Motor neuron (in vitro differentiated cells): ENCODE data around the gene CSNK1G3. TPM values are rescaled to one million over a fixed set of nuclear protein-coding genes. Genes with fewer than 3 reads are reported as not detected.
"Not testable (repeated sequence)": the region's sequence is repeated elsewhere in the genome, so short reads cannot be mapped to it uniquely, and the experiment has no call there.

Source experiments
- ATAC-seq, 8 experiments: fragments of 200-7000 bp; cut with Tn5 transposase; replicated peaks in 6 of 8; 2 replicates each; pipeline ENCODE4 v1.8.0; 2021; ENCODE audit warnings: mild to moderate bottlenecking in 8 of 8, moderate library complexity in 8 of 8
- H3K27ac ChIP-seq, 2 donors: fragments of 250-450 bp; sonication (Bioruptor Pico); 2 replicates each; pipeline ENCODE4 v1.9.0; 2021; ENCODE audit warnings: antibody characterized with exemption in 2 of 2, mild to moderate bottlenecking in 2 of 2, moderate library complexity in 1 of 2
- H3K4me1 ChIP-seq, 2 donors: fragments of 250-450 bp; sonication (Bioruptor Pico); replicated peaks in 1 of 2; 2 replicates each; pipeline ENCODE4 v1.6.1; 2021; ENCODE audit warnings: antibody characterized with exemption in 2 of 2, mild to moderate bottlenecking in 2 of 2, moderate library complexity in 1 of 2
- H3K4me3 ChIP-seq, 5 donors: fragments of 250-450 bp; sonication (Bioruptor Pico); 2 replicates each; pipeline ENCODE4 v1.9.0; 2021; ENCODE audit warnings: antibody characterized with exemption in 5 of 5, mild to moderate bottlenecking in 5 of 5, moderate library complexity in 4 of 5
- WGBS, 10 experiments: fragments of 450-650 bp; shearing (Covaris generic); methylation state at CpG; one replicate each; pipeline ENCODE4 v1.0.0; 2022; 5-methylcytosine and 5-hydroxymethylcytosine counted together
- in situ Hi-C, 9 experiments: fragments of 400-800 bp; cut with MboI; loops; one replicate each; pipeline ENCODE4 v1.15.0; 2021; ENCODE audit warnings: low sequenced_read_pairs in 9 of 9, low pct_unique_long_range_greater_than_20kb in 2 of 9; ENCODE audit not compliant: unreplicated experiment in 9 of 9
- total RNA-seq, 8 experiments: library from RNA; unstranded; fragments of 300-600 nt; gene quantifications; 2 replicates each; pipeline versions ENCODE4 v1.2.3 to v1.2.4, GENCODE V29; 2022

CSNK1G3 gene
- total RNA-seq, 8 experiments from 2014 or later: 27.0 to 56.9 (median 40.2) TPM

GRCh38 chr5:123495211-123495610 is 16.8 kb upstream of the CSNK1G3 start:
- H3K4me3 ChIP-seq, H3K4me1 ChIP-seq, ATAC-seq, in situ Hi-C loops, H3K27ac ChIP-seq: not testable (repeated sequence)
- WGBS, 10 experiments: 71 to 100% (median 100%) methylated on average over 1 to 2 of the region's 2 CpGs; no CpG with 5 or more reads in 2 of the 10 experiments

DNA sequence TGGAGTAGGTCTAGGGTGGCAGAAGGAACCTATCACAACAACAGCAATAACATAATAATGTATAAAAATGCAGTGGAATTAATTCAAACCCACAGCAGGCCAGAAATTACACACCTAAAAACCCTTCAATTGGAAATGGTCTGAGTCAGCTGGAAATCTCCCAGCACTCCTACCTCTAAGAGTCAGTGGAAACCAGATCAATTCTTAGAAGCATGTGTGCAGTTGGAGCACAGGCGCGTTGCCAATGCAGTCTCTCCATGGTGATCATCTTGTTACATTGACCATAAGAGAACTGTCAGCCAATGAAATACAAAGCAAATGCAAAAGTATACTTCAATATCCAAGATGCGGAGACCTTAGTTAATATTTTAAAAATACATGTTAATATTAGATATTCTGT is 15.1 kb upstream of the CSNK1G3 start:
- no peak overlapping the region for H3K4me3 ChIP-seq
- WGBS, 10 experiments: 0 to 100% (median 94%) methylated on average over 1 to 3 of the region's 3 CpGs; no CpG with 5 or more reads in 1 of the 10 experiments
- H3K4me1 ChIP-seq: no peaks in the 10 kb centered on the region
- in situ Hi-C loops: no loop called here
- no peak overlapping the region for H3K27ac ChIP-seq
- ATAC-seq: peak in 3 of 8 experiments; percentile 39 to 79 (median 69)

GRCh38 chr5:123500471-123500870 is 11.5 kb upstream of the CSNK1G3 start:
- ATAC-seq: no peak
- WGBS, 10 experiments: 60 to 92% (median 80%) methylated on average over 1 to 4 of the region's 4 CpGs

DNA sequence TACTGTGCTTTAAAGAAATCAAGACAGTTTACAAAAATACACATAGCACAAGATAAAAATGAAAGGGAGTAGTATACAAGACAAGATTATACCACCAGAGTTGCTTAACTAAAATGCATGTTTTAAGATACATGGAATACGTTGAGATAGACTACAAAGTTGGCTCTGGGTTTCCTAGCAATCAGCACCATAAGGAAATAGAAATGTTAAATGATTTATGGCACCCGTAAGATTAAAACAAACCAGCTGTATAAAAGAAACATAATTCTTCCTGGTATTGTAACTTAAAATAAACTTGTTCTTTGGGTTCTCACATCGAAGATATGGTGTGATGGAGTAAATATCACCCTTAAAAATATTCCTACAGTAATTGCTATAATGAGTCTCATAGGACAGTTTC is 9.9 kb upstream of the CSNK1G3 start:
- ATAC-seq: no peak
- Histone ChIP-seq H3K4me1 (no peaks in the 10 kb centered on the region), H3K4me3 (no peak overlapping the region), H3K27ac (no peak overlapping the region)
- WGBS, 10 experiments: 20 to 100% (median 91%) methylated on average over 1 to 3 of the region's 3 CpGs; no CpG with 5 or more reads in 1 of the 10 experiments
- in situ Hi-C loops: no loop called here

More at GRCh38 chr5:123500471-123500870, 11.5 kb upstream of the CSNK1G3 start:
- in situ Hi-C loops: no loop called here
- no peaks in the 10 kb centered on the region for H3K4me1 ChIP-seq
- no peak overlapping the region for H3K4me3 ChIP-seq
- no peak overlapping the region for H3K27ac ChIP-seq

- no peak overlapping the region for H3K4me3 ChIP-seq
- no peaks in the 10 kb centered on the region for H3K4me1 ChIP-seq
- H3K27ac ChIP-seq: no peak overlapping the region
- in situ Hi-C loops: no loop called here
- ATAC-seq: no peak
Measured at GRCh38 chr5:123503299-123503698, 8.7 kb upstream of the CSNK1G3 start.

- no peak overlapping the region for H3K27ac ChIP-seq
- WGBS, 10 experiments: 14 to 100% (median 75%) methylated on average over 1 to 2 of the region's 2 CpGs; no CpG with 5 or more reads in 2 of the 10 experiments
- in situ Hi-C loops: no loop called here
- ATAC-seq: peak in 4 of 8 experiments; percentile 24 to 83 (median 46)
- H3K4me1 ChIP-seq: no peaks in the 10 kb centered on the region
- H3K4me3 ChIP-seq: no peak overlapping the region
Measured at GRCh38 chr5:123505633-123506032, 6.3 kb upstream of the CSNK1G3 start.

DNA sequence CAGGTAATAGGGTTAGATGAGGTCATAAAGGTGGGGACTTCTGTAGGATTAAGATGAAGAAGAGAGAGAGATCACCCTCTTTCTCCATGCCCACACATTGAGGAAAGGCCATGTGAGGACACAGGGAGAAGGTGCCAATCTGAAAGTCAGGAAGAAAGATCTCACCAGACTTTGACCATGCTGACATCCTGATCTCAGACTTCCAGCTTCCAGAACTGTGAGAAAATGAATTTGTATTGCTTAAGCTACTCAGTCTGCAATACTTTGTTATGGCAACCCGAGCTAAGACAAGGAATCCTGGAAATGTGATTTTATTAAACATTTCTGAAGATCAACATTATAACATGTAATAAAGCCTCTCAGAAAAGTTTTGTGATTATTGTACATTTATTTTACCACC is 3.5 kb upstream of the CSNK1G3 start:
- H3K4me3 ChIP-seq: no peak overlapping the region
- no peak overlapping the region for H3K27ac ChIP-seq
- H3K4me1 ChIP-seq: peaks cover 0 to under 1% of the 10 kb centered on the region in 2 donors
- in situ Hi-C loops: no loop called here
- no peak for ATAC-seq
- WGBS, 10 experiments: 13 to 100% (median 81%) methylated on average over 1 of the region's 1 CpG; no CpG with 5 or more reads in 4 of the 10 experiments

DNA sequence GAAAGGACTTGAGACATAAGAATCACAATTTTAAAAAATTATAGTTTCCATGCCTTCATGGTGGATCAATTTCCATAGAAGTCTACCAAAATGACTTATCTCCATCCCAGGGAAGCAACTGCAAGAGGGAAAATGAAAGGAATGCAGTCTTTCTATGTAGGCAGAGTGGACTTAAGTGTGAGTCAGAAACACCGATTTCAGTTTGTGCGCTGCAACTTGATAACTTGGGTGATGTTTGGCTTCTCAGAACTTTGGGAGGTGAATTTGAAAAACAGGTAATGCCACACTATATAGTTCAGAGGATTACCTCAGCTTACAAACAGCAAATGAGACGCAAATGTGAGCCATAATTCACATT is 708 bp upstream of the CSNK1G3 start:
- H3K4me3 ChIP-seq: peak overlapping the region; percentile 69 to 89 (median 73)
- no peak for ATAC-seq
- WGBS, 10 experiments: 50 to 100% (median 85%) methylated on average over 1 to 3 of the region's 3 CpGs
- peak overlapping the region; percentile 52 to 71 for H3K27ac ChIP-seq
- in situ Hi-C loops: no loop called here
- peaks cover 4 to 13% of the 10 kb centered on the region in 2 donors for H3K4me1 ChIP-seq

GRCh38 chr5:123512611-123513461 is 859 bp downstream of the CSNK1G3 start:
- in situ Hi-C loops: no loop called here
- peak in 7 of 8 experiments; percentile 1 to 42 (median 13) for ATAC-seq
- H3K4me3 ChIP-seq: peak overlapping the region; percentile 69 to 89 (median 73)
- H3K27ac ChIP-seq: peak overlapping the region; percentile 88 to 93
- 0% methylated on average over 1 to 2 of the region's 50 CpGs; no CpG with 5 or more reads in 7 of the 10 experiments for WGBS, 10 experiments
- H3K4me1 ChIP-seq: peaks cover 4 to 13% of the 10 kb centered on the region in 2 donors

- in situ Hi-C loops: no loop called here
- no peak overlapping the region for H3K4me3 ChIP-seq
- ATAC-seq: no peak
- WGBS, 10 experiments: 16 to 100% (median 82%) methylated on average over 1 to 5 of the region's 5 CpGs
- H3K4me1 ChIP-seq: peaks cover 4 to 13% of the 10 kb centered on the region in 2 donors
- H3K27ac ChIP-seq: no peak overlapping the region
Measured at GRCh38 chr5:123514615-123515355, 2.8 kb downstream of the CSNK1G3 start.

DNA sequence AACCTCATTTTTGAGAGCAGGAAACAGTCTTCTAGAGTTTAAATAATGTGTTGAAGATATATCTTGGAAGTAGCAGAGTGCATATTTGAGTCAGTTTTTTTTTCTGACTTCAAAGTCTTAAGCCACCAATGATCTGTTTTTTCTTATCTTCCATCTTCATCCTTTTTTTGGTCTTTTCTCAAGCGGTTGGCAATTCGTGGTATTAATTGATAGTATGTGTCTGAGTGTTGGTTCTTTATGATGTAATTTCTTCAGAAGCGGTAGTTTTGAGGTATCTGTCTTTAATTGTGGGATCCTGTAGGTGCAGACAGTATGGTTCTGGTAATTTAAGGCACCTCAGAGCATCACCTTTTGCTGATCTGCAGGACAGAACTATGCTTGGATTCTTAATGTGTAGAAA is 3.9 kb downstream of the CSNK1G3 start:
- H3K27ac ChIP-seq: no peak overlapping the region
- WGBS, 10 experiments: 80 to 100% (median 89%) methylated on average over 1 to 3 of the region's 3 CpGs; no CpG with 5 or more reads in 2 of the 10 experiments
- no peak for ATAC-seq
- no peak overlapping the region for H3K4me3 ChIP-seq
- H3K4me1 ChIP-seq: peaks cover 4 to 13% of the 10 kb centered on the region in 2 donors
- in situ Hi-C loops: no loop called here

DNA sequence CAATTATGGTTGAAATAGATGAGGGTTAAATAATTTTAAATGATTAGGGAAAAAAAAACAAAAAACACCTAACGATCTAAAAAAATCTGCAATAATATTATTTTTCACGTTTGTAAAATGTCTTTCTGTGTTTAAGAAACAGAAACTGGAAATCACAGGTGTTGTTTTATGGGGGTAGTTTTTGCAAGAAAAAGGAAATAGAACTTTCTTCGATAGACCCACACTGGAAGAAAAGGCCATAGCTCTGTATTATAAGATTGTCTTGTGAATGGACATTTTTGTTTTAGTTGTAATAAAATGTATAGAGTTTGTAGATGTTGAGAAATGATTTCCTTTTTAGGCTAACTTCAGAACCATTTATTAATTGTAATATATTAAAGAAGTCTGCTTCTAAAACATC is 5.5 kb downstream of the CSNK1G3 start:
- Histone ChIP-seq H3K27ac (no peak overlapping the region), H3K4me1 (peaks cover 4 to 13% of the 10 kb centered on the region in 2 donors), H3K4me3 (no peak overlapping the region)
- WGBS, 10 experiments: 76 to 100% (median 91%) methylated on average over 2 to 3 of the region's 3 CpGs
- ATAC-seq: no peak
- in situ Hi-C loops: no loop called here

GRCh38 chr5:123518111-123518510 is 6.1 kb downstream of the CSNK1G3 start:
- no peak for ATAC-seq

More at GRCh38 chr5:123518111-123518510, 6.1 kb downstream of the CSNK1G3 start:
- in situ Hi-C loops: no loop called here
- no peak overlapping the region for H3K4me3 ChIP-seq
- no peak overlapping the region for H3K27ac ChIP-seq
- H3K4me1 ChIP-seq: peaks cover 4 to 13% of the 10 kb centered on the region in 2 donors
